Left renal pelvis (tissue), 4 donors: ENCODE data around the gene SLC15A2. TPM values are rescaled to one million over a fixed set of nuclear protein-coding genes. Genes with fewer than 3 reads are reported as not detected.

Experiments
- DNase-seq, 4 donors: peaks; one replicate each; pipeline ENCODE4 v3.0.0-alpha.2; 2013; ENCODE audit warnings: low read depth in 4 of 4, low spot score in 3 of 4
- polyA plus RNA-seq, 4 donors: library from polyadenylated mRNA; unstranded; fragments of 120-200 nt; gene quantifications; one replicate each; pipeline ENCODE4 v1.2.1, GENCODE V29; 2013; ENCODE audit not compliant: insufficient read length in 4 of 4

The SLC15A2 gene
- polyA plus RNA-seq, 4 donors = 3.1 to 12.4 (median 10.8) TPM

- no peak for DNase-seq
Measured at GRCh38 chr3:121979246-121979645, 85.0 kb downstream of the SLC15A2 start.

GRCh38 chr3:121979734-121980449 lies 85.7 kb downstream of the SLC15A2 start:
- no peak for DNase-seq

GRCh38 chr3:121980450-121980796 lies 86.2 kb downstream of the SLC15A2 start:
- DNase-seq = no peak

GRCh38 chr3:121981473-121981872 lies 87.3 kb downstream of the SLC15A2 start:
- DNase-seq = no peak

GRCh38 chr3:121985846-121986245 lies 91.6 kb downstream of the SLC15A2 start:
- DNase-seq = no peak

GRCh38 chr3:121988146-121988545 lies 93.9 kb downstream of the SLC15A2 start:
- no peak for DNase-seq

GRCh38 chr3:121989943-121990342 lies 95.7 kb downstream of the SLC15A2 start:
- DNase-seq = no peak

- DNase-seq = no peak
Measured at GRCh38 chr3:121992601-121993560, 98.7 kb downstream of the SLC15A2 start.

Other genes starting within 250 kb of the SLC15A2 start
- gene HCLS1, start 233.5 kb upstream of the SLC15A2 start, polyA plus RNA-seq = 1 to 10 TPM; 5.0 to 8.8 (median 7.8) TPM
- gene GOLGB1, start 144.7 kb upstream of the SLC15A2 start, polyA plus RNA-seq = 10 to 100 TPM; 57.2 to 89.9 (median 82.9) TPM
- gene IQCB1, start 59.3 kb upstream of the SLC15A2 start, polyA plus RNA-seq = 10 to 100 TPM; 34.6 to 38.5 (median 36.6) TPM
- gene EAF2, start 59.2 kb upstream of the SLC15A2 start, polyA plus RNA-seq = 1 to 10 TPM; 3.8 to 8.0 (median 7.6) TPM
- gene ILDR1, start 127.8 kb downstream of the SLC15A2 start, polyA plus RNA-seq = 1 to 10 TPM in 3 of 4 donors, under 1 TPM in 1; 0.30 to 8.9 (median 8.5) TPM
- gene CD86, start 161.0 kb downstream of the SLC15A2 start, polyA plus RNA-seq = 1 to 10 TPM; 2.2 to 4.3 (median 2.4) TPM